Ammon's horn (tissue), 1 donor: ENCODE results near the gene HDAC6.
"Not testable (repeated sequence)": the region's sequence is repeated elsewhere in the genome, so short reads cannot be mapped to it uniquely, and the experiment has no call there.

Experiments
- DNase-seq: peaks from one replicate; pipeline ENCODE4 v3.0.0-alpha.2; 2016; ENCODE audit warnings: low spot score

HDAC6 gene

DNA sequence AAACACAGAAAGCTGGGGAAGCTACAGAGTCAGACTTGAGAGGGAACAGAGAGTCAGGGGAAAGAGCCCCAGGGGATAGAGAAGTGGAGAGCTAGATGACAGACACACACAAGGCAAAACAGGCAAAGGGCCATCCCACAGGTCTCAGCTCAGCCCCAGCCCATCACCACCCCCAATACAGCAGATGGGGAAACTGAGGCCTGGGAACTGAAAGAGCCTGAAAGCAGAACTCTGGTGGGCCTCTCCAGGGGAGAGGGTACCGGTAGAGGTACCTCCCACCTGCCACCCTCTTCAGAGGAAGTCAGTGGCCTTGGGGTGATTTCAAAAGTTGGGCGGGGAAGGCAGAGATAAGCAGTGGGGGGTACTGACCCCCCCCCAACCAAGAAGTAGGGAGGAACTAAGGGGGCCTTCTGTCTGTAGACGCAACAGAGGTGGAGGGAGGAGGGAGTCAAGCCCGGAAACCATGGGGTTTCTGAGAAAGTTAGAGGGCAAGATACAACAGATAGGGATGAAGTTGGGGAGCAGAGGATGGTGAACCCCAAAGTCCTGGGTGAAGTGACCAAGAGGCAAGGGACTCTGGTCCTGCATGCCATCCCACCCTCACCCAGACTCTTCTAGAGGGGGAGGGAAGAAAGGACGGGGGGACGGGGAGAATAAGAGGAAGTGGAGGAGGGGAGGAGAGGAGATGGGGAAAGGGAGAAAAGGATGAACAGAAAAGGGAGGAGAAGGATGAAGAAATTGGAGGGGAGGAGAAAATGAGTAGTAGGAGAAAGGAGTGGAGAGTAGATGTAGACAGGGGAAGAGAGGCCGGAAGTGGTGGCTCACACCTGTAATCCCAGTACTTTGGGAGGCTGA lies 12.3 kb upstream of the HDAC6 start:
- no peak for DNase-seq

DNA sequence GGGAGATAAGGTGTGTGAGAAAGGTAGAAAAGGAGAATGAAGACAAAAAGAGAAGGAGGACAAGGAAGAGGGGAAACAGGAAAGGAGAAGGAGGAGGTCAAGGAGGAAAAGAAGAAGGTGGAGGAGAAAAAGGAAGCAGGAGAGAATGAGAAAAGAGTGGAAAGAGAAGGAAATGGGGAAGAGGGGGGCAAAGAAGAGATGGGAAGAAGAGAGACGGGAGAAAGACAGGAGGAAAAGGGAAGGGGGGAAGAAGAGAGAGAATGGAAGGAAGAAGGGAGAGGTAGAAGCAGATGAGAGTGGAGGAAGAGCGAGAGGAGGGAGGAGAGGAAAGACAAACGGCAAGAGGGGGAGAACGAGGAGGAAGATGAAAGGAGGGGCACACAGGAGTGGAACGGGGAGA lies 11.4 kb upstream of the HDAC6 start:
- no peak for DNase-seq

GRCh38 chrX:48791063-48791820 lies 10.6 kb upstream of the HDAC6 start:
- no peak for DNase-seq

GRCh38 chrX:48792219-48792618 lies 9.6 kb upstream of the HDAC6 start:
- DNase-seq: no peak

- no peak for DNase-seq
Observed at GRCh38 chrX:48793935-48794334, 7.9 kb upstream of the HDAC6 start.

- no peak for DNase-seq
Observed at GRCh38 chrX:48794340-48794910, 7.4 kb upstream of the HDAC6 start.

DNA sequence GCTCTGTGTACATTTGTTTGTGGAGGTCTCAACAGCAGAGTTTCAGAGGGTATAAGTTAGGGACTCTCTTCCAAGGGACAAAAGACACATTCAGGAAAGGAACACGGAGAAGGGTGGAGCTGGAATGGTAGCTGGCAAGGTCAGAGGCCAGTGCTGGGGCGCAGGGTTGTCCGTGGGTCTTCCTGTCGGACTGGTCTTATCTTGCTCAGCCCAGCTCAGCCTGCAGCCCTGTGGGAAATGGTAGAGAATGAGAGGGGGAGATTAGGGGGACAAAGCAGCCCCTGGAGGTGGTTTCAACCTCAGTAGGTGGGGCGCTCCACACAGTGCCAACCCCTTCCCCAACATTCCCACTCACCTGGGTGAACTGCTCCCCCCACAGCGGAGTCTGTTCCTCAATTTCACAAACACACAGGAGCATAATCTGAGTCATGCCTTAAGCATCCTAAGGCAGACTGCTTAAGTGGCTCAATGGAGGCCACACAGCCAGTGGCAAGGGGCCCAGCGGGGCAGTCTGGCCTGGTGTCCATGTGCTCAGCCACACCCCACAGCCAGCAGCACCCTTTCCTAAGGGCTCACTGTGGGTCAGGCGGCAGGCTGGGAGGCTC lies 6.9 kb upstream of the HDAC6 start:
- DNase-seq: no peak

- DNase-seq: no peak
Observed at GRCh38 chrX:48798318-48798717, 3.5 kb upstream of the HDAC6 start.

DNA sequence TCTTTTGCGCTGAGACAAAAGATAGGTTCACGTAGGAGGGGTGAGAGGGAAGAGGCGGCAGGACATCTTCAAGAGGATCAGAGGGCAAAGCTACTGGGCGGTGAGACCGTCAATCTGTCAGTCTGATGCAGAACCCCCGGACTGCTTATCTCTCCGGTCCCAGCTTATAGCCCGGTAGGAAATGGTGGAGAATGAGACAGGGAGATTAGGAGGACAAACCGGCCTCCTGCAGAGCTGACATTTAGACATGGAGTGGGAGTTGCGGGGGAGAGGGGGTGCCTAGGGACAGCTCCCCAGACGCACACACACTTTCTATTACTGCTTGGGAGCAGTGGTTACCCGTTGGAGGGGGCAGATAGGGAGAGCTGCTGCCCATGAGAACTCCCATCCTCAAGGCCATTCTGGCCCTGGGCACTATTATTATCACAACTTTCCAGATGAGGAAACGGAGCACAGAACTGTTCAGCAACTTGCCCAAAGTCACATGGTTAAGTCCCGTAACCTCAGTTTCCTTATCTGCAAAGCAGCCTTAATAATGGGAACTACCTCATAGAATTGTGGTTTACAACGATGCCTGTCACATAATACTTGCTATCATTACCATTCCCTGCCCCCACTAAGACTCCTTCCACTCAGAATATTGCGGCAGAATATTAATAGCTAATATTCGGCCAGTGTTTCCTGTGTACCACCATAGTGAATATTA lies 1.1 kb upstream of the HDAC6 start:
- DNase-seq: no peak

GRCh38 chrX:48802089-48802904 lies 430 bp downstream of the HDAC6 start:
- DNase-seq: peak; percentile 35

GRCh38 chrX:48802905-48803200 lies 986 bp downstream of the HDAC6 start:
- DNase-seq: no peak

- no peak for DNase-seq
Observed at GRCh38 chrX:48806081-48806480, 4.2 kb downstream of the HDAC6 start.

GRCh38 chrX:48813644-48814043 lies 11.8 kb downstream of the HDAC6 start:
- peak; percentile 18 for DNase-seq

DNA sequence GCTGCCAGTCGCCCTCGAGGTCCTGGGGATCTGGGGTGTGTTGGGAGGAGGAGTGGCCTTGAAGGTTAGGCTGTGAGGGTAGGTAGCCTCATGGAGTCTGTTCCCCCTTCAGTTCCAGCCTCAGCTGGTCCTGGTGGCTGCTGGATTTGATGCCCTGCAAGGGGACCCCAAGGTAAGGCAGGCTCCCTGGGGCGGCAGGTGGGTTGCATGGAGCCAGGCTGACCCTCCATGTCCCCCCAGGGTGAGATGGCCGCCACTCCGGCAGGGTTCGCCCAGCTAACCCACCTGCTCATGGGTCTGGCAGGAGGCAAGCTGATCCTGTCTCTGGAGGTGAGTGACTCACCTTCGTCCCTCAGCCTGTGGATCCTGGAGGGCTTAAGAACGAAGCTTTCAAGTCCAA lies 12.9 kb downstream of the HDAC6 start:
- no peak for DNase-seq

- no peak for DNase-seq
Observed at GRCh38 chrX:48815266-48815665, 13.4 kb downstream of the HDAC6 start.

- DNase-seq: no peak
Observed at GRCh38 chrX:48816014-48816810, 14.3 kb downstream of the HDAC6 start.

- no peak for DNase-seq
Observed at GRCh38 chrX:48818098-48818497, 16.2 kb downstream of the HDAC6 start.

DNA sequence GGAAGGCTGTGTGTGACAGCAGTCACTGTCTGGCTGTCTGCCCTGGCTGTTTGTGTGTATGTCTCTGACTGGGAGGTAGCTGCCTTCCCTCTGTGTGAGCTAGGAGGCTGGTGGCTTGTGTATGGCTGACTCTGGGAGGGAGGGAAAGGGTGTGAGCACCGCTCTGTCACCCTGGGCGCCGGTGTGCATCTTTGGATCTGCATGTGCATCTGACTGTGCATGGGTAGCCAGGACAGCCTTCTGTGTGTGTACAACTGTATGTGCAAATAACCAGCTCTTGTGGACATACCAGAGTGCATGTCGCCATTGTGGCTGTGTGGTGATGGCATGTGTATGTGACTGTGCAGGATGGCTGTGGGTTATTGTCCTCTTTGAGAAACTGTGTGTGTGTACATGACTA lies 17.0 kb downstream of the HDAC6 start:
- no peak for DNase-seq

GRCh38 chrX:48819394-48819793 lies 17.5 kb downstream of the HDAC6 start:
- DNase-seq: not testable (repeated sequence)

- DNase-seq: no peak
Observed at GRCh38 chrX:48823053-48823452, 21.2 kb downstream of the HDAC6 start.
